Hindlimb muscle (tissue), 1 donor: Measurements from ENCODE around the gene NSD1. TPM values are rescaled to one million over a fixed set of nuclear protein-coding genes. Genes with fewer than 3 reads are reported as not detected.
"Not testable (repeated sequence)": the region's sequence is repeated elsewhere in the genome, so short reads cannot be mapped to it uniquely, and the experiment has no call there.

Source experiments
- DNase-seq: peaks from one replicate; pipeline ENCODE4 v3.0.0-alpha.2; 2013
- polyA plus RNA-seq: library from polyadenylated mRNA; unstranded; fragments of 120-200 nt; gene quantifications from one replicate; pipeline ENCODE4 v1.2.1, GENCODE V29; 2013; ENCODE audit not compliant: insufficient read length

NSD1 gene
- polyA plus RNA-seq, 1 donor, result 47.8 TPM

- no peak for DNase-seq
Measured at GRCh38 chr5:177333420-177334154, 200.0 kb downstream of the NSD1 start.

- no peak for DNase-seq
Measured at GRCh38 chr5:177334155-177334551, 200.6 kb downstream of the NSD1 start.

GRCh38 chr5:177334781-177335700 is 201.5 kb downstream of the NSD1 start:
- DNase-seq, result no peak

GRCh38 chr5:177335701-177336065 is 202.1 kb downstream of the NSD1 start:
- DNase-seq, result no peak

GRCh38 chr5:177336112-177336511 is 202.5 kb downstream of the NSD1 start:
- DNase-seq, result no peak

GRCh38 chr5:177336603-177337494 is 203.3 kb downstream of the NSD1 start:
- DNase-seq, result no peak

GRCh38 chr5:177338251-177339106 is 204.9 kb downstream of the NSD1 start:
- no peak for DNase-seq

- no peak for DNase-seq
Measured at GRCh38 chr5:177339107-177339638, 205.6 kb downstream of the NSD1 start.

- not testable (repeated sequence) for DNase-seq
Measured at GRCh38 chr5:177343000-177343399, 209.4 kb downstream of the NSD1 start.

- no peak for DNase-seq
Measured at GRCh38 chr5:177343777-177344176, 210.2 kb downstream of the NSD1 start.

- DNase-seq, result no peak
Measured at GRCh38 chr5:177344891-177345290, 211.3 kb downstream of the NSD1 start.

- DNase-seq, result no peak
Measured at GRCh38 chr5:177346820-177347219, 213.2 kb downstream of the NSD1 start.

GRCh38 chr5:177347699-177348098 is 214.1 kb downstream of the NSD1 start:
- DNase-seq, result no peak

GRCh38 chr5:177349362-177349647 is 215.7 kb downstream of the NSD1 start:
- DNase-seq, result no peak

- no peak for DNase-seq
Measured at GRCh38 chr5:177349762-177350161, 216.2 kb downstream of the NSD1 start.

Other genes starting within 250 kb of the NSD1 start
- gene HK3, start 234.4 kb upstream of the NSD1 start, polyA plus RNA-seq, result 1.4 TPM
- gene UIMC1, start 127.0 kb upstream of the NSD1 start, polyA plus RNA-seq, result 29.0 TPM
- 16.5 TPM for gene ZNF346, start 111.1 kb upstream of the NSD1 start, polyA plus RNA-seq
- gene FGFR4, start 46.9 kb upstream of the NSD1 start, polyA plus RNA-seq, result 195 TPM
- 23.0 TPM for gene RAB24, start 169.9 kb downstream of the NSD1 start, polyA plus RNA-seq
- gene PRELID1, start 170.0 kb downstream of the NSD1 start, polyA plus RNA-seq, result 79.7 TPM
- 20.3 TPM for gene MXD3, start 178.1 kb downstream of the NSD1 start, polyA plus RNA-seq
- gene LMAN2, start 217.9 kb downstream of the NSD1 start, polyA plus RNA-seq, result 76.5 TPM
- 17.7 TPM for gene RGS14, start 224.2 kb downstream of the NSD1 start, polyA plus RNA-seq